ENCODE results near the gene OR1M1. TPM values are rescaled to one million over a fixed set of nuclear protein-coding genes. Genes with fewer than 3 reads are reported as not detected.
"Not testable (repeated sequence)": the region's sequence is repeated elsewhere in the genome, so short reads cannot be mapped to it uniquely, and the experiment has no call there.

Gene OR1M1
- total RNA-seq, 4 donors from 2014 or later = not detected

DNA sequence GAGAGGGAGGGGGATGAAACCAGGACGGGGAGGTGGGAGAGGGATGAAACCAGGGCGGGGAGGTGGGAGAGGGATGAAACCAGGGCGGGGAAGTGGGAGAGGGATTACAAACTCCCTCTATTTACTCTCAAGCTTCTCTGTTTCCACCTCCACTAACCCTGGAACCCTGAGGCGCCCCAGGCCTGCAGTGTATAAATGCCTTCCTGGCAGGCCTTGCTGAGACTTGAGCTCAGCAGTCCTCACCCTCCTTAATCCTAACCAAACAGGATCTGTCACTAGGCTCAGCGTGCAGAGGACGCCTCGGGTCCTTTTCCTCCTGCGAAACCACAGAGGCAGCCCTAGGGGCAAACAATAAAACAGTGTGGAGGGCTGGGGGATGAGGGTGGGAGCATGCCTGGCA lies 32.1 kb upstream of the OR1M1 start:
- Histone ChIP-seq H3K27me3 (peaks cover 0 to 97% (median 0%) of the 10 kb centered on the region in 4 donors), H3K4me1 (peaks cover 0 to 17% (median 0%) of the 10 kb centered on the region in 3 donors), H3K36me3 (no peaks in the 10 kb centered on the region), H3K9me3 (no peaks in the 10 kb centered on the region), H3K4me3 (no peak overlapping the region), H3K27ac (no peak overlapping the region)
- DNase-seq = no peak
- intact Hi-C loops (cut with DNase I) = no loop called here
- TF ChIP-seq POLR2A (IDR thresholded peaks at IDR 0.05) (no peak), CTCF (IDR thresholded peaks at IDR 0.05) (no peak)
- WGBS, 2 donors = 11 to 12% methylated on average over 6 to 8 of the region's 8 CpGs

GRCh38 chr19:9056131-9056530 lies 30.7 kb upstream of the OR1M1 start:
- H3K36me3 ChIP-seq; intact Hi-C loops (cut with DNase I); H3K27ac ChIP-seq; H3K4me3 ChIP-seq; H3K9me3 ChIP-seq; DNase-seq: not testable (repeated sequence)
- Histone ChIP-seq H3K4me1 (peaks cover 0 to 17% (median 0%) of the 10 kb centered on the region in 3 donors), H3K27me3 (peaks cover 0 to 90% (median 0%) of the 10 kb centered on the region in 4 donors)
- WGBS, 2 donors = 83 to 85% methylated on average over 9 of the region's 9 CpGs

GRCh38 chr19:9057505-9058258 lies 29.2 kb upstream of the OR1M1 start:
- intact Hi-C loops (cut with DNase I) = no loop called here

GRCh38 chr19:9058905-9059667 lies 27.8 kb upstream of the OR1M1 start:
- 19 to 46% methylated on average over 9 to 10 of the region's 12 CpGs for WGBS, 2 donors
- no peak for DNase-seq
- intact Hi-C loops (cut with DNase I) = no loop called here

More at GRCh38 chr19:9057505-9058258, 29.2 kb upstream of the OR1M1 start:
- H3K36me3 ChIP-seq = no peaks in the 10 kb centered on the region
- H3K4me1 ChIP-seq = peaks cover 0 to 17% (median 0%) of the 10 kb centered on the region in 3 donors
- no peaks in the 10 kb centered on the region for H3K9me3 ChIP-seq
- no peak overlapping the region for H3K4me3 ChIP-seq
- DNase-seq = no peak
- peaks cover 0 to 75% (median 0%) of the 10 kb centered on the region in 4 donors for H3K27me3 ChIP-seq
- 62 to 64% methylated on average over 4 of the region's 4 CpGs for WGBS, 2 donors
- H3K27ac ChIP-seq = no peak overlapping the region
- TF ChIP-seq POLR2A (IDR thresholded peaks at IDR 0.05) (no peak), CTCF (IDR thresholded peaks at IDR 0.05) (no peak)

More at GRCh38 chr19:9058905-9059667, 27.8 kb upstream of the OR1M1 start:
- TF ChIP-seq CTCF (IDR thresholded peaks at IDR 0.05) = no peak
- TF ChIP-seq POLR2A (IDR thresholded peaks at IDR 0.05) = no peak
- H3K27ac ChIP-seq = no peak overlapping the region
- peaks cover 0 to 69% (median 0%) of the 10 kb centered on the region in 4 donors for H3K27me3 ChIP-seq
- H3K4me1 ChIP-seq = peaks cover 0 to 17% (median 0%) of the 10 kb centered on the region in 3 donors
- no peaks in the 10 kb centered on the region for H3K36me3 ChIP-seq
- no peak overlapping the region for H3K4me3 ChIP-seq
- H3K9me3 ChIP-seq = no peaks in the 10 kb centered on the region
